ENCODE data around the gene KLRC3. TPM values are rescaled to one million over a fixed set of nuclear protein-coding genes. Genes with fewer than 3 reads are reported as not detected.

KLRC3 gene
- total RNA-seq, 1 experiment from 2014 or later = not detected

DNA sequence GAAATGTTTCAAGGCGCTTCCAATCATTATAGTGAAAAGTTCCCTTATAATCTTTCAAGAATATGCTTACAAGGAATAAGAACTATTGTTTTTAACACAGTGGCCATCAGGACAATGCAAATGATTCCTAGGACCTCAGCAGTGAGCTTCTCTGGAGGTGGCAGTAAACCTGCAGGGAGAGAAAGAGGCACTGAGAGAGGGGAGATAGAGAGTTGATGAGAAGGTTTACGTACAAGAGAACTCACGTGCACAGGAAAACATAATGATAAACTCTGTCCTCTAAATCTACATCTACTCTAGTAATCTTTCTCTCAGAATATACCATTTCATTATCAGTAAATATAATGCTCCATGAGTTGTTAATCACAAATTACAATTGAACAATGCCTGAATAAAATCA, 11.6 kb downstream of the KLRC3 start:
- peak; percentile 35; the same call in 1 of the 2 replicates for ATAC-seq
- CTCF ChIA-PET = no interaction called here

DNA sequence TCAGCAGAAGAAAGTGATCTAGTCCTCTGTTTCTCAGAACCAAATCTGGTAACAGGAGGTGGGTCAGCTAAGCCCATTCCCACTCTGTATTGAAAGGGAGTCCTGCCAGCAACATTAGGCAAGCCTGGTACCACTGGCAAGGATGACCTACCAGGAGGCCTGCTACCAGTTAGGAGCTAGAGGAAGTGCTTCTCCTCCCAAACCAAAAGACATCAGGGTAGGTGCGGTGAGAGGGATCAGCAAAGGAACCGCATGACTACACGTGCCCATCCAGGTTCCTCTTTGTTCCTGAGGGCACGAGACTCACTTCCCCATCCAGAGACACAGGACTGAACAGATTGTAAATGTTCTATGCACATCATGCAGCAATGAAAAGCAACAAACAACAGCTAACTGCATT, 13.7 kb downstream of the KLRC3 start:
- Mint-ChIP-seq H3K27me3 (ENCODE audit: low read depth) (no peaks in the 10 kb centered on the region; the same call in 1 of the 2 replicates), H3K4me1 (peaks cover 17% of the 10 kb centered on the region), H3K9me3 (peaks cover 8% of the 10 kb centered on the region), H3K27ac (no peak overlapping the region; the same call in 1 of the 2 replicates), H3K4me3 (no peak overlapping the region), H3K36me3 (0 out of 2 replicates have a peak, but pooled peaks cover 3% of the 10 kb centered on the region)
- ATAC-seq (no peak), DNase-seq (ENCODE audit: low spot score) (no peak)
- POLR2A ChIA-PET = no interaction called here
- no peak for TF ChIP-seq FOXK1 (CRISPR knock-in tag; IDR thresholded peaks at IDR 0.05)
- TF ChIP-seq KAT7 (CRISPR knock-in tag; IDR thresholded peaks at IDR 0.05; ENCODE audit: borderline replicate concordance) = no peak
- TF ChIP-seq, protein P1, sequence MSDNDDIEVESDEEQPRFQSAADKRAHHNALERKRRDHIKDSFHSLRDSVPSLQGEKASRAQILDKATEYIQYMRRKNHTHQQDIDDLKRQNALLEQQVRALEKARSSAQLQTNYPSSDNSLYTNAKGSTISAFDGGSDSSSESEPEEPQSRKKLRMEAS (CRISPR knock-in tag; IDR thresholded peaks at IDR 0.05) = no peak
- no peak for TF ChIP-seq FOXJ3 (CRISPR knock-in tag; IDR thresholded peaks at IDR 0.05; ENCODE audit: borderline replicate concordance)
- TF ChIP-seq FOXP1 (CRISPR knock-in tag; IDR thresholded peaks at IDR 0.05; ENCODE audit: borderline replicate concordance) = no peak
- no peak for TF ChIP-seq GRHL2 (CRISPR knock-in tag; IDR thresholded peaks at IDR 0.05; ENCODE audit: insufficient replicate concordance, severe bottlenecking)
- TF ChIP-seq, protein P2, sequence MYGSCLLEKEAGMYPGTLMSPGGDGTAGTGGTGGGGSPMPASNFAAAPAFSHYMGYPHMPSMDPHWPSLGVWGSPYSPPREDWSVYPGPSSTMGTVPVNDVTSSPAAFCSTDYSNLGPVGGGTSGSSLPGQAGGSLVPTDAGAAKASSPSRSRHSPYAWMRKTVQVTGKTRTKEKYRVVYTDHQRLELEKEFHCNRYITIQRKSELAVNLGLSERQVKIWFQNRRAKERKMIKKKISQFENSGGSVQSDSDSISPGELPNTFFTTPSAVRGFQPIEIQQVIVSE (CRISPR knock-in tag; IDR thresholded peaks at IDR 0.05; ENCODE audit: borderline replicate concordance) = no peak
- TF ChIP-seq RELA (CRISPR knock-in tag; IDR thresholded peaks at IDR 0.05; ENCODE audit: borderline replicate concordance) = no peak
- TF ChIP-seq PRRX2 (CRISPR knock-in tag; IDR thresholded peaks at IDR 0.05) = no peak
- TF ChIP-seq, protein P3, sequence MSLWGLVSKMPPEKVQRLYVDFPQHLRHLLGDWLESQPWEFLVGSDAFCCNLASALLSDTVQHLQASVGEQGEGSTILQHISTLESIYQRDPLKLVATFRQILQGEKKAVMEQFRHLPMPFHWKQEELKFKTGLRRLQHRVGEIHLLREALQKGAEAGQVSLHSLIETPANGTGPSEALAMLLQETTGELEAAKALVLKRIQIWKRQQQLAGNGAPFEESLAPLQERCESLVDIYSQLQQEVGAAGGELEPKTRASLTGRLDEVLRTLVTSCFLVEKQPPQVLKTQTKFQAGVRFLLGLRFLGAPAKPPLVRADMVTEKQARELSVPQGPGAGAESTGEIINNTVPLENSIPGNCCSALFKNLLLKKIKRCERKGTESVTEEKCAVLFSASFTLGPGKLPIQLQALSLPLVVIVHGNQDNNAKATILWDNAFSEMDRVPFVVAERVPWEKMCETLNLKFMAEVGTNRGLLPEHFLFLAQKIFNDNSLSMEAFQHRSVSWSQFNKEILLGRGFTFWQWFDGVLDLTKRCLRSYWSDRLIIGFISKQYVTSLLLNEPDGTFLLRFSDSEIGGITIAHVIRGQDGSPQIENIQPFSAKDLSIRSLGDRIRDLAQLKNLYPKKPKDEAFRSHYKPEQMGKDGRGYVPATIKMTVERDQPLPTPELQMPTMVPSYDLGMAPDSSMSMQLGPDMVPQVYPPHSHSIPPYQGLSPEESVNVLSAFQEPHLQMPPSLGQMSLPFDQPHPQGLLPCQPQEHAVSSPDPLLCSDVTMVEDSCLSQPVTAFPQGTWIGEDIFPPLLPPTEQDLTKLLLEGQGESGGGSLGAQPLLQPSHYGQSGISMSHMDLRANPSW (CRISPR knock-in tag; conservative IDR thresholded peaks at IDR 0.05; ENCODE audit: low read depth) = no peak
- no peak for TF ChIP-seq HMGA2 (CRISPR knock-in tag; IDR thresholded peaks at IDR 0.05)
- TF ChIP-seq, protein P4, sequence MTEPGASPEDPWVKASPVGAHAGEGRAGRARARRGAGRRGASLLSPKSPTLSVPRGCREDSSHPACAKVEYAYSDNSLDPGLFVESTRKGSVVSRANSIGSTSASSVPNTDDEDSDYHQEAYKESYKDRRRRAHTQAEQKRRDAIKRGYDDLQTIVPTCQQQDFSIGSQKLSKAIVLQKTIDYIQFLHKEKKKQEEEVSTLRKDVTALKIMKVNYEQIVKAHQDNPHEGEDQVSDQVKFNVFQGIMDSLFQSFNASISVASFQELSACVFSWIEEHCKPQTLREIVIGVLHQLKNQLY (CRISPR knock-in tag; IDR thresholded peaks at IDR 0.05) = no peak
- CTCF ChIA-PET = no interaction called here

More for the DNA sequence above, 11.6 kb downstream of the KLRC3 start:
- Mint-ChIP-seq H3K27ac (no peak overlapping the region), H3K27me3 (ENCODE audit: low read depth) (no peaks in the 10 kb centered on the region; the same call in 1 of the 2 replicates), H3K4me1 (peaks cover 17% of the 10 kb centered on the region), H3K9me3 (peaks cover 8% of the 10 kb centered on the region), H3K4me3 (no peak overlapping the region), H3K36me3 (0 out of 2 replicates have a peak, but pooled peaks cover 3% of the 10 kb centered on the region)
- DNase-seq (ENCODE audit: low spot score) = no peak
- no peak for TF ChIP-seq SOX15 (CRISPR knock-in tag; IDR thresholded peaks at IDR 0.05)
- TF ChIP-seq, protein P5, sequence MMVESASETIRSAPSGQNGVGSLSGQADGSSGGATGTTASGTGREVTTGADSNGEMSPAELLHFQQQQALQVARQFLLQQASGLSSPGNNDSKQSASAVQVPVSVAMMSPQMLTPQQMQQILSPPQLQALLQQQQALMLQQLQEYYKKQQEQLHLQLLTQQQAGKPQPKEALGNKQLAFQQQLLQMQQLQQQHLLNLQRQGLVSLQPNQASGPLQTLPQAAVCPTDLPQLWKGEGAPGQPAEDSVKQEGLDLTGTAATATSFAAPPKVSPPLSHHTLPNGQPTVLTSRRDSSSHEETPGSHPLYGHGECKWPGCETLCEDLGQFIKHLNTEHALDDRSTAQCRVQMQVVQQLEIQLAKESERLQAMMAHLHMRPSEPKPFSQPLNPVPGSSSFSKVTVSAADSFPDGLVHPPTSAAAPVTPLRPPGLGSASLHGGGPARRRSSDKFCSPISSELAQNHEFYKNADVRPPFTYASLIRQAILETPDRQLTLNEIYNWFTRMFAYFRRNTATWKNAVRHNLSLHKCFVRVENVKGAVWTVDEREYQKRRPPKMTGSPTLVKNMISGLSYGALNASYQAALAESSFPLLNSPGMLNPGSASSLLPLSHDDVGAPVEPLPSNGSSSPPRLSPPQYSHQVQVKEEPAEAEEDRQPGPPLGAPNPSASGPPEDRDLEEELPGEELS (CRISPR knock-in tag; IDR thresholded peaks at IDR 0.05) = no peak
- no peak for TF ChIP-seq CREB1 (CRISPR knock-in tag; IDR thresholded peaks at IDR 0.05)
- no peak for TF ChIP-seq PRRX2 (CRISPR knock-in tag; IDR thresholded peaks at IDR 0.05)
- TF ChIP-seq, protein P2 (CRISPR knock-in tag; IDR thresholded peaks at IDR 0.05; ENCODE audit: borderline replicate concordance) = no peak
- TF ChIP-seq, protein P6, sequence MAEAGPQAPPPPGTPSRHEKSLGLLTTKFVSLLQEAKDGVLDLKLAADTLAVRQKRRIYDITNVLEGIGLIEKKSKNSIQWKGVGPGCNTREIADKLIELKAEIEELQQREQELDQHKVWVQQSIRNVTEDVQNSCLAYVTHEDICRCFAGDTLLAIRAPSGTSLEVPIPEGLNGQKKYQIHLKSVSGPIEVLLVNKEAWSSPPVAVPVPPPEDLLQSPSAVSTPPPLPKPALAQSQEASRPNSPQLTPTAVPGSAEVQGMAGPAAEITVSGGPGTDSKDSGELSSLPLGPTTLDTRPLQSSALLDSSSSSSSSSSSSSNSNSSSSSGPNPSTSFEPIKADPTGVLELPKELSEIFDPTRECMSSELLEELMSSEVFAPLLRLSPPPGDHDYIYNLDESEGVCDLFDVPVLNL (CRISPR knock-in tag; IDR thresholded peaks at IDR 0.05; ENCODE audit: borderline replicate concordance, low read depth) = no peak
- no peak for TF ChIP-seq TEAD4 (CRISPR knock-in tag; IDR thresholded peaks at IDR 0.05)
- no peak for TF ChIP-seq ZNF232 (CRISPR knock-in tag; IDR thresholded peaks at IDR 0.05)
- TF ChIP-seq EMX1 (CRISPR knock-in tag; IDR thresholded peaks at IDR 0.05) = no peak
- TF ChIP-seq OVOL2 (CRISPR knock-in tag; IDR thresholded peaks at IDR 0.05; ENCODE audit: borderline replicate concordance) = no peak
- TF ChIP-seq NFE2L1 (CRISPR knock-in tag; IDR thresholded peaks at IDR 0.05) = no peak
- no peak for TF ChIP-seq ZNF219 (CRISPR knock-in tag; IDR thresholded peaks at IDR 0.05; ENCODE audit: borderline replicate concordance)
- POLR2A ChIA-PET = no interaction called here

All from WTC11 (cell line).